GM12874 (cell line): Measurements from ENCODE around the gene RNF157.

Experiments used
- CTCF ChIP-seq: IDR thresholded peaks from 2 replicates; pipeline ENCODE4 v1.5.1; 2011; ENCODE audit warnings: low read depth, mild to moderate bottlenecking, control low read depth, low read length, moderate library complexity; ENCODE audit not compliant: insufficient read depth

Gene RNF157

GRCh38 chr17:76213491-76213890 lies 26.8 kb downstream of the RNF157 start:
- TF ChIP-seq CTCF = no peak

GRCh38 chr17:76208120-76208519 lies 32.2 kb downstream of the RNF157 start:
- no peak for TF ChIP-seq CTCF

GRCh38 chr17:76207275-76208059 lies 32.8 kb downstream of the RNF157 start:
- TF ChIP-seq CTCF = no peak

GRCh38 chr17:76204277-76204676 lies 36.0 kb downstream of the RNF157 start:
- TF ChIP-seq CTCF = no peak

GRCh38 chr17:76200354-76200753 lies 39.9 kb downstream of the RNF157 start:
- TF ChIP-seq CTCF = no peak

- TF ChIP-seq CTCF = no peak
Observed at GRCh38 chr17:76199469-76199868, 40.8 kb downstream of the RNF157 start.

- no peak for TF ChIP-seq CTCF
Observed at GRCh38 chr17:76198702-76199101, 41.6 kb downstream of the RNF157 start.

GRCh38 chr17:76197911-76198310 lies 42.4 kb downstream of the RNF157 start:
- no peak for TF ChIP-seq CTCF
